ENCODE data around the gene G6PC2.

The G6PC2 gene

GRCh38 chr2:168949324-168949723 is 48.2 kb downstream of the G6PC2 start:
- DNase-seq = no peak

GRCh38 chr2:168951871-168952270 is 50.8 kb downstream of the G6PC2 start:
- no peak for DNase-seq

DNA sequence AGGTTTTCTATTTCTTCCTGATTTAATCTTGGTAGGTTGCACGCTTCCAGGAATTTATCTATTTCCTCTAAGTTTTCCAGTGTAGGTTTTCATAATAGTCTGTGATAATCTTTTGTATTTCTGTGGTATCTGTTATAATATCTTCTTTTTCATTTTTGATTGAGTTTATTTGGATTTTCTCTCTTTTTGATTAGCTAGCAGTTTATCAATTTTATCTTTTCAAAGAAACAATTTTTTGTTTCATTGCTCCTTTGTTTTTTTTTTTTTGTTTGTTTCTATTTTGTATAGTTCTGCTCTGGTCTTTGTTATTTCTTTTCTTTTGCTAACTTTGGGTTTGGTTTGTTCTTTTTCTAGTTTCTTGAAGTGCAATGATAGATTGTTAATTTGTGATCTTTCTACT is 51.3 kb downstream of the G6PC2 start:
- DNase-seq = no peak

DNA sequence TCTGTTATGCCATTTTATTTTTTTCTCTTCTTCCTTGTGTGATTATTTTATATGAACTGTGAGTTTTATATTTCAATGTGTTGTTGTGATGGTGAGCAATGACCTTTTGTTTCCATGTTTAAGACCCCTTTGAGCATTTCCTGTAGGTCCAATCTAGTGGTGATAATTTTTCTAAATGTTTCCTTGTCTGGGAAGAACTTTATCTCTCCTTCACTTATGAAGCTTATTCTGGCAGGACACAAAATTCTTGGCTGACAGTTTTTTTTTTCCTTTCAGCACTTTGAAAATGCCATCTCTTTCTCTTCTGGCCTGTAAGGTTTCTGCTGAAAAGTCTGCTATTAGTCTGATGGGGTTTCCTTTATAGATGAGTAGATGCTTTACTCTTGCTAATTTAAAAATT is 53.2 kb downstream of the G6PC2 start:
- DNase-seq = no peak

DNA sequence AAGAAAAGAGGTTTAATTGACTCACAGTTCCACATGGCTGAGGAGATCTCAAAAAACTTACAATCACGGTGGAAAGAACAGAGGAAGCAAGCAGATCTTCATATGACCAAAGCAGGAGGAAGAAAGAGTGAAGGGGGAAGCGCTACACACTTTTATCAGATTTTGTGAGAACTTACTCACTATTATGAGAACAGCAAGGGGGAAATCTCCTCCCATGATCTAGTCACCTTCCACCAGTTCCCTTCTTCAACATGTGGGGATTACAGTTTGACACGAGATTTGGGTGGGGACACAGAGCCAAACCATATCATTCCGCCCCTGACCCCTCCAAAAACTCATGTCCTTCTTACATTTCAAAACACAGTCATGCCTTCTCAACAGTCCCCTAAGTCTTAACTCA is 54.2 kb downstream of the G6PC2 start:
- no peak for DNase-seq

GRCh38 chr2:168956392-168956791 is 55.3 kb downstream of the G6PC2 start:
- DNase-seq = no peak
